Measurements from ENCODE around the gene ZNF398. TPM values are rescaled to one million over a fixed set of nuclear protein-coding genes. Genes with fewer than 3 reads are reported as not detected.
A peak's percentile ranks its signal among the peaks of the same experiment; 100 is the strongest.

ZNF398 gene
- total RNA-seq, 2 experiments from 2014 or later = 7.2 to 8.7 TPM

DNA sequence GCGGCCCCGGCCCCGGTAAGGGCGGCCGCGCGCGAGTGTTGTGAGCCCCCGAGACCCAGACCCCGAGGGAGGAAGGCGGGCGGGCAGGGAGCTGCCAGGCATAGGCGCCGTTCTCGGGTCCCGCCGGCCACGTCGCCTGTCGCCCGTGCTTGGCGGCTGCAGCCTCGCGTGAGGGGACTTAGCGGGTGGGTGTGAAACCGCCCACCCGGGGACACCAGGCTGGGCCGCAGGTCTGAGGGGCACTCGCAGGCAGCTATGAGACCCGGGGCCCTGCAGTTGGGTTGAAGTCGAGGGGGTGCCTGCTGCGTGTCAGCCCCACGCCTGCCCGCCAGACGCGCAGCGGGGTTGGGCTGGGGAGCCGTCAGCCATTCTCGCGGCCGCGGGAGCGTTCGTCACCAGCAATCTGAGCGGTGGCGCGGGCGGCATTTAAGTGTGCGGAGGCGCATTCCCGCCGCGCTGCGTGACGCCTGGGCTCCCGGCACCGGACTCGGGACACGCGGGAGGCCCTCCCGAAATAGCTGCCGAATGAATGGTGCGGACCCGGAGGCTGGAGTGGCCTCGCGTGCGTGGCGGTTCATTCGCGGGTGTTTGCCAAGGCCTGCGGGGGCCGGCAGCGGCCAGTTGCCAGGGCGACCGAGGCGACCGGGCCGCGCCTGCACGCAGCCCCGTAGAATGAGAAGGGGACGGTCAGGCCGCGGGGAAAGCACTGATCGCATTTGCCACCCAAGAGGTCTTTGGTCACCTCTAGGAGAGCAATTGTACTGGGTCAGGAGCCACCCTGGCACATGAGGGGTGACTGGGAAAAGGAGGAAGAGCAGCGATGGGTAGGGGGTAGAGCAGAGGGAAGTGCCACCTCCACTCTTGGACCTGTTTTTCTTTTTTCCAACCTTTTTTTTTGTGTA is 750 bp downstream of the ZNF398 start:
- Mint-ChIP-seq H3K27ac (peak overlapping the region; percentile 79), H3K9me3 (no peaks in the 10 kb centered on the region), H3K4me1 (ENCODE audit: low read depth) (peaks cover 30% of the 10 kb centered on the region), H3K27me3 (no peaks in the 10 kb centered on the region), H3K4me3 (peak overlapping the region; percentile 97), H3K36me3 (ENCODE audit: low read depth) (peaks cover 12% of the 10 kb centered on the region)
- no peak for TF ChIP-seq CTCF (IDR thresholded peaks at IDR 0.05)
- POLR2A ChIA-PET = interaction anchor here (0.6 to 3.2 kb wide), 12 partner anchors 9 to 274 kb away, joined by 3 to 34 read pairs (median 4); partner anchors contain the start of genes ZNF425 and ZNF786
- peak; percentile 38 for ATAC-seq
- CTCF ChIA-PET = interaction anchor here (0.7 to 4.4 kb wide), 21 partner anchors 9 to 476 kb away, joined by 3 to 52 read pairs (median 5); partner anchors contain the start of genes ZNF282, ZNF425 and ZNF783
- DNase-seq = peak; percentile 67
- intact Hi-C loops (cut with micrococcal nuclease) = no loop called here

- Mint-ChIP-seq H3K9me3 (no peaks in the 10 kb centered on the region), H3K36me3 (ENCODE audit: low read depth) (peaks cover 17% of the 10 kb centered on the region), H3K27ac (no peak overlapping the region), H3K27me3 (no peaks in the 10 kb centered on the region), H3K4me3 (no peak overlapping the region), H3K4me1 (ENCODE audit: low read depth) (peaks cover 20% of the 10 kb centered on the region)
- ChIA-PET POLR2A (no interaction called here), CTCF (interaction anchor here (1.9 kb wide), 1 partner anchor 16 kb away, joined by 5 read pairs; no protein-coding TSS in a partner anchor)
- no peak for DNase-seq
- TF ChIP-seq CTCF (IDR thresholded peaks at IDR 0.05) = no peak
- intact Hi-C loops (cut with micrococcal nuclease) = no loop called here
- ATAC-seq = no peak
Observed at GRCh38 chr7:149150981-149151380, 3.7 kb downstream of the ZNF398 start.

GRCh38 chr7:149153346-149153745 is 6.1 kb downstream of the ZNF398 start:
- H3K27ac Mint-ChIP-seq = no peak overlapping the region
- no peak for TF ChIP-seq CTCF (IDR thresholded peaks at IDR 0.05)
- ChIA-PET POLR2A (interaction anchor here (0.7 to 0.9 kb wide), 2 partner anchors 37 to 126 kb away, joined by 3 read pairs; no protein-coding TSS in a partner anchor), CTCF (no interaction called here)
- DNase-seq (no peak), ATAC-seq (no peak)
- H3K27me3 Mint-ChIP-seq = no peaks in the 10 kb centered on the region
- no peaks in the 10 kb centered on the region for H3K9me3 Mint-ChIP-seq
- peaks cover 27% of the 10 kb centered on the region for H3K36me3 Mint-ChIP-seq (ENCODE audit: low read depth)
- no peak overlapping the region for H3K4me3 Mint-ChIP-seq
- intact Hi-C loops (cut with micrococcal nuclease) = no loop called here
- peaks cover 22% of the 10 kb centered on the region for H3K4me1 Mint-ChIP-seq (ENCODE audit: low read depth)

- TF ChIP-seq CTCF (IDR thresholded peaks at IDR 0.05) = no peak
- Mint-ChIP-seq H3K9me3 (no peaks in the 10 kb centered on the region), H3K36me3 (ENCODE audit: low read depth) (peaks cover 28% of the 10 kb centered on the region), H3K27ac (no peak overlapping the region), H3K4me1 (ENCODE audit: low read depth) (peaks cover 16% of the 10 kb centered on the region), H3K27me3 (no peaks in the 10 kb centered on the region), H3K4me3 (no peak overlapping the region)
- DNase-seq (no peak), ATAC-seq (no peak)
- intact Hi-C loops (cut with micrococcal nuclease) = no loop called here
- POLR2A ChIA-PET = no interaction called here
- CTCF ChIA-PET = no interaction called here
Observed at GRCh38 chr7:149154056-149154455, 6.8 kb downstream of the ZNF398 start.

GRCh38 chr7:149156898-149157297 is 9.6 kb downstream of the ZNF398 start:
- POLR2A ChIA-PET = no interaction called here
- H3K4me1 Mint-ChIP-seq (ENCODE audit: low read depth) = peaks cover 25% of the 10 kb centered on the region
- no peaks in the 10 kb centered on the region for H3K9me3 Mint-ChIP-seq
- no peak for ATAC-seq
- H3K27me3 Mint-ChIP-seq = no peaks in the 10 kb centered on the region
- H3K27ac Mint-ChIP-seq = peak overlapping the region; percentile 31
- H3K36me3 Mint-ChIP-seq (ENCODE audit: low read depth) = peaks cover 38% of the 10 kb centered on the region
- no peak for TF ChIP-seq CTCF (IDR thresholded peaks at IDR 0.05)
- DNase-seq = no peak
- intact Hi-C loops (cut with micrococcal nuclease) = no loop called here
- CTCF ChIA-PET = no interaction called here
- no peak overlapping the region for H3K4me3 Mint-ChIP-seq
